ENCODE data around the gene A3GALT2.

Gene A3GALT2

DNA sequence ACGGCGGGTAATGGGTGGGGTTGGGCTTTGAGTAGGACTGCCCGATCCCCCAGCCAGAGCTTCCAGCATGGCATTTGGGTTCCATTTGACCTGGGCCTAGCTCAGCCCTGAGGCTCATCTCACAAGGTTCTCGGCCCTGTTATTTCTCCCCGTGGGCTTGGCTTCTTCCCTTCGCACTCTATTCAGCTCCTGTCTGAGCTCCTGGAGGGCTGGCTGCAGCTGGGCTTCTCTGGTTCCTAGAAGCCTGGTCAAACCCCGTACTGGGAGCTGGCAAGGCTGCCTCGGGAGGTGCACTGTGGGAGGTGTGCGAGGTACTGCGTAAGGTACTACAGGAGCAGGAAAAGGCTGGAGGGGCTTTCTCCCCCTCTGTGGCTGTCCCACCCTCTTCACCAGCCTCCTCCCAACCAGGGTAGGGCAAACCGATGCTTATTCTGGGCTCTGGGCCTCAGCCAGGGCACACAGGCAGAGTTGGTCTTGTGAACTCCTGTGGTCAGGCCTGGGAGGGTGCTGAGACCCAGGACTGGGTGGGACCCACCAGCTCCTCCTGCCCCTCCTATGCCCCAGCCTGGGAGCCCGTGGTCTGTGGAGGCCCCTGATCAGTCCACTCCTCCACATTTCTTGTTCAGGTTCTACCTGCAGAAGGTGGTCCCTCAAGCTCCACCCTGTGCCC, 814 bp downstream of the A3GALT2 start:
- H3F3A ChIP-seq (ENCODE audit: insufficient read depth, low read length) = no peaks in the 10 kb centered on the region
- H3K27me3 ChIP-seq (ENCODE audit: insufficient read depth, low read length) = no peaks in the 10 kb centered on the region
- no peaks in the 10 kb centered on the region for H3K9me2 ChIP-seq (ENCODE audit: low read depth, low read length)
- H3K9me3 ChIP-seq (ENCODE audit: low read length) = no peaks in the 10 kb centered on the region
- H4K20me1 ChIP-seq (ENCODE audit: insufficient read depth, low read length) = no peaks in the 10 kb centered on the region
- H3K4me2 ChIP-seq (ENCODE audit: low read length) = no peak overlapping the region
- peaks cover 8% of the 10 kb centered on the region; the same call in 1 of the 2 replicates for H3K36me3 ChIP-seq (ENCODE audit: insufficient read depth, low read length)
- H2AFZ ChIP-seq (ENCODE audit: low read length) = no peak overlapping the region
- peaks cover 7% of the 10 kb centered on the region for H3K4me1 ChIP-seq (ENCODE audit: insufficient read depth, low read length, severe bottlenecking)
- H3K4me3 ChIP-seq (ENCODE audit: low read depth, low read length, poor library complexity, severe bottlenecking) = no peak overlapping the region
- no peak overlapping the region for H3K9ac ChIP-seq (ENCODE audit: low read length)
- TF ChIP-seq CTCF (IDR thresholded peaks at IDR 0.05; ENCODE audit: low read length) = no peak
- no peak for TF ChIP-seq EZH2 (IDR thresholded peaks at IDR 0.05; ENCODE audit: borderline replicate concordance, low read length)
- H3K27ac ChIP-seq (ENCODE audit: low read depth, low read length, poor library complexity, severe bottlenecking) = no peak overlapping the region
- H3K79me2 ChIP-seq (ENCODE audit: insufficient read depth, low read length) = no peaks in the 10 kb centered on the region

DNA sequence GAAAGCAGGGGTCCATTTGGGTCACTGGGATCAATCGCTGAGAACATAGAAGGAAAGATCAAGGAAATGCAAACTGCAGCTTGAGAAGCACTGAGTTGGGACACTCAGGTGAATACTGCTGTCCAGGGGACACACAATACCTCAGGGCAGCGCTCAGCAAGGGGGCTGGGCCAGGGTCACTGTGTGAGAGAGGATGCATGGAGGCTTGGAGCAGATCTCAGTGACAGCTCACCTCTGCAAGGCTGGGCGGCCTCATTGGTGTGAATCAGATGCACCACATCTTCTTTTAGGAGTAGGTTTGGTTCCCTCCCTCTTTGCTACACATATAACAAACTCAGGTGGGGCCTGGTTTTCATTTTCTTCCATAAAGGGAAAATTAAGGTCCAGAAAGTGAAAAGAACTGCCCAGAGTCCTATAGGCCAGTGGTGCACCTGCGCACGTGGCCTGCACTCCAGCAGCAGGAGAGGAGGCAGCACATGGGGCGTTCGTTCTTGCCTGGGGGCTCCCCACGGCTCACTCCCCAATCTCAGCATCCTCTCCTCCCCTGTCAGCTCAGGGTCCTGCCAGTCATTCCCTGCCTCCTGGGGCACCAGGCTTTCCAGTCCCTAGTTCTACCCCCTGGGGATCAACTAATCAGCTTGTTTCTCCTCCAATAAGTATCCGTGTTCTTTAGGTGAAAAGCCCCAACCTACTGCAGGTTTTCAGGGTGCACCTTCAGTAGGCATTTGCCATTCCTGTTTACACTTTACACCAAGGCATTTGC, 1.5 kb downstream of the A3GALT2 start:
- Histone ChIP-seq H3K9ac (ENCODE audit: low read length) (no peak overlapping the region), H3K79me2 (ENCODE audit: insufficient read depth, low read length) (no peaks in the 10 kb centered on the region), H3K36me3 (ENCODE audit: insufficient read depth, low read length) (0 out of 2 replicates have a peak, but pooled peaks cover 4% of the 10 kb centered on the region), H3F3A (ENCODE audit: insufficient read depth, low read length) (no peaks in the 10 kb centered on the region), H4K20me1 (ENCODE audit: insufficient read depth, low read length) (no peaks in the 10 kb centered on the region), H3K4me3 (ENCODE audit: low read depth, low read length, poor library complexity, severe bottlenecking) (no peak overlapping the region), H3K27me3 (ENCODE audit: insufficient read depth, low read length) (no peaks in the 10 kb centered on the region), H3K9me3 (ENCODE audit: low read length) (no peaks in the 10 kb centered on the region), H3K9me2 (ENCODE audit: low read depth, low read length) (no peaks in the 10 kb centered on the region), H3K4me2 (ENCODE audit: low read length) (no peak overlapping the region), H3K27ac (ENCODE audit: low read depth, low read length, poor library complexity, severe bottlenecking) (no peak overlapping the region), H3K4me1 (ENCODE audit: insufficient read depth, low read length, severe bottlenecking) (peaks cover 7% of the 10 kb centered on the region), H2AFZ (ENCODE audit: low read length) (no peak overlapping the region)
- TF ChIP-seq EZH2 (IDR thresholded peaks at IDR 0.05; ENCODE audit: borderline replicate concordance, low read length) (no peak), CTCF (IDR thresholded peaks at IDR 0.05; ENCODE audit: low read length) (no peak)

DNA sequence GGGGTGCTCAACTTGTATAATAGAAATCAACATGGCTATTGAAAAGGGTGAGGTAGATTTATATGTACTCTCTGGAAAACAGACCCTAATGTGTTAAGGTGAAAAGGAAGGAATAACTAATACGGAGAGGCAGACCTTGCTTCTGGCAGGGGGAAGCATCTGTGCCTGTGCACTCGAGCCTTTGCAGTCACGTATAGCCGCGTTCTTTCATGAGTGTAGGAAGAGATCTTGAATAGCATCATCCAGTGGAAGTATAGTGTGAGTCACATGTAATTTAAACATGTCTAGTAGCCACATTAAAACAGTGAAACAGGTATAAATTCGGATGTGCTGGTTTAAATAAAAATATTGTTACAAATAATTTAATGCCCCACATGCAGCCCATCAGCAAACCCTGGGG, 3.0 kb downstream of the A3GALT2 start:
- H3K9me3 ChIP-seq (ENCODE audit: low read length) = no peaks in the 10 kb centered on the region
- no peaks in the 10 kb centered on the region for H3K79me2 ChIP-seq (ENCODE audit: insufficient read depth, low read length)
- no peaks in the 10 kb centered on the region for H3K36me3 ChIP-seq (ENCODE audit: insufficient read depth, low read length)
- H3K4me3 ChIP-seq (ENCODE audit: low read depth, low read length, poor library complexity, severe bottlenecking) = no peak overlapping the region
- TF ChIP-seq EZH2 (IDR thresholded peaks at IDR 0.05; ENCODE audit: borderline replicate concordance, low read length) = no peak
- no peak for TF ChIP-seq CTCF (IDR thresholded peaks at IDR 0.05; ENCODE audit: low read length)
- H3K4me1 ChIP-seq (ENCODE audit: insufficient read depth, low read length, severe bottlenecking) = peaks cover 4% of the 10 kb centered on the region
- no peaks in the 10 kb centered on the region for H4K20me1 ChIP-seq (ENCODE audit: insufficient read depth, low read length)
- no peaks in the 10 kb centered on the region for H3K27me3 ChIP-seq (ENCODE audit: insufficient read depth, low read length)
- H3K4me2 ChIP-seq (ENCODE audit: low read length) = no peak overlapping the region
- H3F3A ChIP-seq (ENCODE audit: insufficient read depth, low read length) = no peaks in the 10 kb centered on the region
- no peak overlapping the region for H3K9ac ChIP-seq (ENCODE audit: low read length)
- no peaks in the 10 kb centered on the region for H3K9me2 ChIP-seq (ENCODE audit: low read depth, low read length)
- H3K27ac ChIP-seq (ENCODE audit: low read depth, low read length, poor library complexity, severe bottlenecking) = no peak overlapping the region
- no peak overlapping the region for H2AFZ ChIP-seq (ENCODE audit: low read length)

Measured in OCI-LY1 (cell line).